Stimulated activated CD4-positive, alpha-beta T cell treated with anti-CD3 and anti-CD28 coated beads, Interleukin-1b, Interleukin-23, amount 100 ng/mL, for 4 hours (primary cell): ENCODE results near the gene PALLD.

Experiments used
- DNase-seq, 2 donors: peaks; one replicate each; pipeline ENCODE4 v3.0.0-alpha.2; 2020; ENCODE audit warnings: low read depth in 2 of 2

PALLD gene

DNA sequence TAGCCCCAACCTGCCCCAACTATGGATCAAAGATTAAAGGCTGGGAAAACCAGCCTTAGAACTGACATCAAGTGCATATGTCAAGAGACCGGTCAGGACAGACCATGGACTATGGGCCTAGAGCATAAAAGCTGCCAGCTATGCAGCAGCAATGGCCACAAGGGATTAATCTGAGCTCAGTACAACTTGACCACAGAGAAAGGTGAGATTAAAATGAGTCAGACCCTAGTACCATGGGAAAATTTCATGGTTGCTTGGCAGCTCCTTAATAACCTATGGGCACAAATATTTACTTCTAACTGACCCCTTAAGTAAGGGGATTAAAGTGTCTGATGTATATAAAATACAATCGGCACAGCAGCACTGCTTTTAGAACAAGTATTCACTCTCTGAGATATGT lies 458.8 kb downstream of the PALLD start:
- DNase-seq, result no peak

GRCh38 chr4:168960716-168961115 lies 463.9 kb downstream of the PALLD start:
- DNase-seq, result no peak

DNA sequence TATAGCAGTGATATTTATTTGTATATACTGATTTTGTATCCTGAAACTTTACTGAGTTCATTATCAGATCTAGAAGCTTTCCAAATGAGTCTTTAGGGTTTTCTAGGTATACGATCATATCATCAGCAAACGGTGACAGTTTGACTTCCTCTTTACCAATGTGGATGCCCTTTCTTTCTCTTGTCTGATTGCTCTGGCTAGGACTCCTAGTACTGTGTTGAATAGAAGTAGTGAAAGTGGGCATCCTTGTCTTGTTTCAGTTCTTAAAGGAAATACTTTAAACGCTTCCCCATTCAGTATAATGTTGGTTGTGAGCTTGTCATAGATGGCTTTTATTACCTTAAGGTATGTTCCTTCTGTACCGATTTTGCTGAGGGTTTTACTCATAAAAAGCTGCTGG lies 475.7 kb downstream of the PALLD start:
- DNase-seq, result no peak
